Hematopoietic multipotent progenitor cell (in vitro differentiated cells): ENCODE results near the gene SORL1. TPM values are rescaled to one million over a fixed set of nuclear protein-coding genes. Genes with fewer than 3 reads are reported as not detected.

ENCODE experiments used
- DNase-seq, 3 donors: peaks; one replicate each; pipeline ENCODE4 v3.0.0-alpha.2; 2011 to 2015; ENCODE audit warnings: low read depth in 2 of 3, low spot score in 2 of 3
- total RNA-seq: library from RNA; depleted of rRNA; stranded (reverse); fragments of >200 nt; gene quantifications from one replicate; pipeline ENCODE4 v1.2.3, GENCODE V29; 2012

The SORL1 gene
- total RNA-seq, 1 donor = 260 TPM

DNA sequence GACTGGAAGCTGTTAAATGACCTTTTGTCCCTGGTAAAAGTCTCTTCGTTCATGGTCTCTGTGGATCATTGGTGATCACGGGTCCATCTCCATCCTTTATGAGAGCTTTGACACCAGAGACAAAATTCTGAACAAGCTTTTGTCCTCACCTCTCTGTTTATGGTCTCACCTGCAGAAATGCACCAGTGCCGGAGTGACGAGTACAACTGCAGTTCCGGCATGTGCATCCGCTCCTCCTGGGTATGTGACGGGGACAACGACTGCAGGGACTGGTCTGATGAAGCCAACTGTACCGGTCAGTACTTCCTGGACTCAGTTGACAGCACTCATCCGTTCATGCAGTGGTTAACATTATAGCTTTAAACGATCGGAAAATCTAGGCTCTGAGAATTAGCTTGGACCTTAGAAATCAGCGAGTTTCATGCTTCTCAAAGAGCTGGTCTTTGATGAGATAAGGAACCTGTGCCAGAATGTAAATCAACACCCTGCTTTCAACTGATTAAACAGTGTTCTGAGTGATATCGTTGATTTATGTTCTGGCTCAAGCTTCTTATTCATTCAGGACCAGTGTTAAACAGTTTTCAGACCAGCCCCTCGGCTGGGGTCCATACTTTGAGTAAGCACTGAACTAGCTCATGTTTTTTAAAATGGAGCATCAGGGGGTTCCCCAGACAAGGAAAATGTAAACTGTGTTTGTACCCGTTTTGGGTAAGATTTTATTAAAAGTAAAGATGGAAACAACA is 125.2 kb downstream of the SORL1 start:
- peak in 1 of 3 donors; percentile 55 for DNase-seq

DNA sequence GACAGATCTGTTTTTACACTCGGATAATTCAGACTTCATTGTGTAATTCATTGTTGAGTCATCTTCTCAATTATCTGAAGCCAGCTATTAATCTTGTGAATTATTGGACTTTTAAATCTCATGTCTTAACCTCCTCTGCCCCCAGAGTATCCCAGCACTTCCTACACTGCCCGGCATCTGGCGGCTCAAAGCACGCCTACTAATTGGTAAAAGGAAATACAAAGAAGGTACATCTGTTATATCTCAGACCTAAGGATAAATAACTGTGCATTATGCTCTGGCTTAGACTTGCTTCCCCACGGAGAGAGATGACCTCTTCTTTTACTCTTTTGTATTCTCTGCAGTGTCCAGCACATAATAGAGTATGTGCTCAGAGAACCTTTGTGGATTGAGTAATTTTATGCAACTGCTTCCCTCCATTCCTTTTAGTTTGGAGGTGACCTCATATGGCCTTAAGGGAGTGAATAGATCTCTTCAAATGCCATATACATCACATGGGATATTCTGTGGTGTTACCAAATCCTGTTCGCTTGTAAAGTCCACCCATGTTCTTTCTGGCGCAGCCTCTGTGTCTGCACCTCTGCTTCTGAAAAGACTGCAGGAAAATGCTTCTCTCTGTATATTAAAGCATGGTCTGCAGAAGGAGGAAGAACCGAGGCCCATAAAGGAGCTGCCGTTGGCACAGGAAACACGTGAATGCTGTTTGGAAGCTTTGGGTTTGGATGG is 126.3 kb downstream of the SORL1 start:
- peak in 1 of 3 donors; percentile 23 for DNase-seq

DNA sequence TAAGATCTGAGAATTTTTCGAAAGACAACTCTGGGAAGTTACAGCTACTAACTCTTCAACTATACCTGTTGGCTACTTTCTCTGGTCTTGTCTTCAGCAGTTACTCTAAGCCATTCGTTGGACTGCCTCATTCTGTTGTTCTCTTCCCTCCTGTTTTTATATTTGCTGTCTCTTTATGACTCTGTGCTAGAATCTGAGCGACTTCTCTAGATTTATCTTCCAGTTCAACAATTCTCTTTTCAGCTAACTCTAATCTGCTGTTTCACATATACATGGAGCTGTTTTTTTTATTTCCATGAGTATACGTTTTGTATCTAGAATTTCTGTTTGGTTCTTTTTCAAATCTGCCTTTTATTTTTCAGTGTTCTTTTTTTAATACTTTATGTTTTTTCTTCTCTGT is 128.0 kb downstream of the SORL1 start:
- DNase-seq = no peak

DNA sequence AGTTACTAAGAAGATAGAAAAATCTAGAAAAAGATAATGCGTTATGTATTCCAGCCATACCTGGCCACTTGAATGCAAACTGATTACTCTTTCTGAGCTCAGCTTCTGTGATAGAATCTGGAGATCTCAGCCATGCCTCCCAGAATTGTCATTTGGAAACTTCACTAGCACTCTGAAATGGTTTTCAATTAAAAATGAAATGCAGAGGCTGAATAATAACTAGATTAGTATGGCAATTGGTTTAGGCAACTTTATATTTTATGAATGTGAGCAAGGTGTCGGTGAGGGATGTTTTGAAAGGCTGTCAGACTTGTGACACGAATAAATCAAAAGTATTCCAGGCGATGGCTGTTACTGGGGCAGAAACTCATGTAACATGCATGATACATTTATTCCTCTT is 129.5 kb downstream of the SORL1 start:
- no peak for DNase-seq

DNA sequence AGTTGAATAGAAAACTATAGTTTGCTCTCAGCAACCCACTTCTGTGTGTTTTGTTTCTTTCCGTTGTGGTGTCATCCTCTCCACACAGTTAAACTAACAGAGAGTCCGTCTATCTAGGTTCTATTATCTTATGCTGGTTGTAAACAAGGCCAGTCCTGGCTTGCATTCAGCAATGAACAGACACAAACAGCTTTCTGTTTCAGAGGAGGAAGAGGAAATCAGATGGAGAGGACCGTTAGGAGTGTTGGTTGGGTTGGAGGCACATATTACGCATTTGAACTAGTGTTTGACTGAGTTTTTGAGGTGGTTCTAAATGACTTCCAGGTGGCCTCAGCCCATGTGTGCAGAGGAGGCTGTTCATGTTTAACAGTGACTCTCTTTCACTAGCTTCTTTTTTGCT is 130.2 kb downstream of the SORL1 start:
- DNase-seq = peak in 2 of 3 donors; percentile 78 to 95

DNA sequence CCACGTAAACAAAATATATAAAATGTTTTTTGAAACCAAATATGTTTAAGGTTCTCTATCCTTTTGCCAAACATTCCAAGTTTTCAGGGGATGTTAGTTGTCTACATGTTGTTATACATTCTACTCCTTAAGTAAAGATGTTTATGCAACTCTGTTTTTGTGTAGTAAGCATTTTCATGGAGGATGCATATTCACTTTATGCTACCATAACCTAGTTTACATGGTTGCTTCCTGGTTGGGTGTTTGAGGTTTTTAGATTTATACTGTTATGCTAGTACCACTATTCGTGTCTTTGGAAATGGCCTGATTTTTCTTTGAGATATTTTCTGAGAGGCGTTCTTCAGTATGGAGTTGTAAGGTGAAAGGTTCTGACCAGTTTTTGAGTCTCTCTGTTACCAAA is 131.7 kb downstream of the SORL1 start:
- DNase-seq = no peak

DNA sequence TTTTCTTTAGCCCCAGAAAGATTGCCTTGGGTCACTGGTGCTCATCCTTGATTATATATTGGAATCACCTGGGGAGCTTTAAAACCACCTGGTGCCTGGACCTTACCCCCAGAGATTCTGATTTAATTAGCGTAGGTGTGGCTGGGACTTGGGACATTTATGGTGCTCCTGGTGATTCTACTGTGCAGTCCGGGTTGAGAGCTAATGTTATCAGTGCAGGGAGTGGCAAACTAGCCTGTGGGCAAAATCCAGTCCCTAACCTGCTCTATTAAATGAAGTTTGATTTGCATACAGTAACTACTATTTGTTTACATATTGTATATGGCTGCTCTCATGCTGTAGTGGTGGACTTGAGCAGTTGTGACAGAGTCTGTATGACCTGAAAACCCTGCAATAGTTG is 134.6 kb downstream of the SORL1 start:
- no peak for DNase-seq

DNA sequence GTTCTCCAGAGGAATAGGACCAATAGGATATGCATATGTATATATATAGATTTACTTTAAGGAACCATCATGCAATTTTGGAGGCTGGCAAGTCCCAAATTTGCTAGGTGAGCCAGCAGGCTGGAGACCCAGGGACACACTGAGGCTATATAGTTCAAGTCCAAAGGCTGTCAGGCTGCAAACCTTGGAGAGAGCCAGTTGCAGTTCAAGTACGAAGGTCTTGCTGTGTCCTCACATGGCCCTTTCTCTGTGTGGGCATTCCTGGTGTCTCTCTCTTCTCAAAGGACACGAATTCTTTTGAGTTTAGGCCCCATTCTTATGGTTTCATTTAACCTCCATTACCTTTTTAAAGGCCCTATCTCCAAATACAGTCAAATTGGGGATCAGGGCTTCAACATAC is 135.1 kb downstream of the SORL1 start:
- DNase-seq = no peak

DNA sequence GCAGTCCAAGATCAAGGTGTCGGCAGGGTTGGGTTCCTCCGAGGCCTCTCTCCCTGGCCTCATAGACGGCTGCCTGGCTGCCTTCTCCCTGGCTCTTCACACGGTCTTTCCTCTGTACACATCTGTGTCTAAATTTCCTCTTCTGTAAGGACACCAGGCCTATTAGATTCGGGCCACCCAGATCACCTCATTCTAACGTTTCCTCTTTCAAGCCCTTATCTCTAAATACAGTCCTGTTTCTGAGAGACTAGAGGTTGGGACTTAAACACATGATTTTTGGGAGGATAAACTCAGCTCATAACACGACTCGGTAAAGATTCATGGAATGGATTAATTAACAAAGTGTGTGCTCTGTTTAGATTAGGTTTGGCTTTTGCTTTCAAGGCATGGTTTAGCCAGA is 136.6 kb downstream of the SORL1 start:
- DNase-seq = peak in 2 of 3 donors; percentile 78 to 95

DNA sequence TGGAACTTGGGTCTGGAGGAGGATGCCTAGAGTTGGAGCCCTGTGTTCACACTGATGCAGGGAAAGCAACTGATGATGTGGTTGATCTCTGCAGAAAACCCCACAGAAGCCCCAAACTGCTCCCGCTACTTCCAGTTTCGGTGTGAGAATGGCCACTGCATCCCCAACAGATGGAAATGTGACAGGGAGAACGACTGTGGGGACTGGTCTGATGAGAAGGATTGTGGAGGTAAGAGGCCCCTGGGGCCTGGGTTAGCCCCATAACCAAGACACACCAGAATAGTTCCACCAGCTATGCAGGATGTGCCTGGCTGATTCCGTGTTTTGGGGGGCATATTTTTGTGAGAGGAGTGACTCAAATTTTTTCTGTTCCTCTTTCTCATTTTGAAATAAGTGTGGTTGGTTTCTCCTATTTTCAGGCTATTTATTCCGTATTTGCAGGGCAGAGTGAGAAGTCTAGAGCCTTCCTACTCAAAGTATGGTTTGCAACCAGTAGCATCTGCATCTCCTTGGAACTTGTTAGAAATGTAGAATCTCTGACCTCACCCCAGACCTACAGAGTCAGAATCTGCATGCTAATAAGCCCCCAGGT is 137.9 kb downstream of the SORL1 start:
- peak in 2 of 3 donors; percentile 60 to 83 for DNase-seq

DNA sequence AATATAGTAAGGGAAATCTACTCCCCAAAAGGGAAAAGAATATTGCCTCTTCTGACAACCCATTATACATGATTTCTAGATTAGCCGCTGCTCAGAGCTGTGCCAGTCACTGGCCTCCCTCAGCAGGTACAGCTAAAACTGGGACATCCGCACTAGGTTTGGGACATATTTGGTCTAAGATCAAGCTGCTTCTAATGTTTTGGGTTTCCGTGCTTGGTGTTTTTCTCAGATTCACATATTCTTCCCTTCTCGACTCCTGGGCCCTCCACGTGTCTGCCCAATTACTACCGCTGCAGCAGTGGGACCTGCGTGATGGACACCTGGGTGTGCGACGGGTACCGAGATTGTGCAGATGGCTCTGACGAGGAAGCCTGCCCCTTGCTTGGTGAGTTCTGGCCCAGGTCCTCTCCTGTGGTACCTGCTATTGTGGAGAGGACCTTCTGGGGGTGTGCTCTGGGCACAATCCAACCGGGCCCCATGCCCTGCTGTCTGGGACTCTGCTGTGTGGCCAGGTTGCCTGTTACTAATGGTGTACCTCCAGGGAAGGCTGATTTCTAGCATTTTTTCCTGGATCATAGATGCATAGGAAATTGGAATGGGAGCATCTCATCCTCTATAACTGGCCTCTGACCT is 138.8 kb downstream of the SORL1 start:
- DNase-seq = no peak

DNA sequence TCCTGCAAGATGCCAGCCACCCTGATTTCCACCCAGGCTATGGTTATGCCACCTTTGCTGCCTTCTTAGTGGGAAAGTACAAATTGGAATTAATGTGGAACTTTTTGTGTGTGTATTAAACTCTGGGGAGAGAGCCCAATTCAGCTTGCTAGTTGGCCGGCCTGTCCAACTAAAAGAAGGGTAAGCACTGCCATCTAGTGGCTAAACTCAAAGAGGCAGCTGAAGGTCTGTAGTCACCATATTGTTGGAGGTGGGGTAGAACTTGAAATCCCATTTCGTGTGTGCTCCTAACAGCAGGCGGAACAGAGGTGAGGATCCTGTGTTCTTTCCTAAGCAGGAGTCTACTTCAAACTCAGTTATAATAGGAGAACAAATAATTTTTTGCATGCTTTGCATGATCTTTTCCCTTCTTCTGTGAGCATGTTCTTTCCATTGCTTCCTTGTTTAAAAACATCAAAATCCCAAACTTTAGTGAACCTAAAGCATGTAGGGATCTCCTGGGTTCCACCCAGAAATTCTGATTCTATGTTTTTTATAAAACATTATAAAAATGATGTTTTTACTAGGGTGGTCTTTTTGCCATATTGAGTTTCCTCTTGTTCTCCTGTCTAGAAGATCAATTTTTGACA is 139.4 kb downstream of the SORL1 start:
- DNase-seq = peak; percentile 56 to 86 (median 78)

DNA sequence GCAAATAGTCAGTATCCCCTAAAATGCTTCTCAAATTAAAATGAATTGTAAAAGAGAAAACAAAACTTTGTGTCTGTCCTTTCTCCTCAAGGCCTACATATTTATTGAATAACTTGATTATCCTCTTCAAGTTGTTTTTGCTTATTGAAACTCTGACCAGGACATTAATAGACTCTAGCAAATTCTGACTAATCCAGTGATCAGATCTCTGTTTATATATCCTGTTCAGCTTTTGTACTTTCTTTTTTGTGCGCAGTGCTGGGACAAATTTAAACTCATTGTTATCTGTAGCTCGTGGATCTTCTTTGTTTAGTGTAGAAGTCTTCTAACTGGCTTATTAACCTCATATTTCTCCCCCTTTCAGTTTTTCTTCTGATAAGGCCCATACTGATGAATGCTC is 140.6 kb downstream of the SORL1 start:
- DNase-seq = no peak

DNA sequence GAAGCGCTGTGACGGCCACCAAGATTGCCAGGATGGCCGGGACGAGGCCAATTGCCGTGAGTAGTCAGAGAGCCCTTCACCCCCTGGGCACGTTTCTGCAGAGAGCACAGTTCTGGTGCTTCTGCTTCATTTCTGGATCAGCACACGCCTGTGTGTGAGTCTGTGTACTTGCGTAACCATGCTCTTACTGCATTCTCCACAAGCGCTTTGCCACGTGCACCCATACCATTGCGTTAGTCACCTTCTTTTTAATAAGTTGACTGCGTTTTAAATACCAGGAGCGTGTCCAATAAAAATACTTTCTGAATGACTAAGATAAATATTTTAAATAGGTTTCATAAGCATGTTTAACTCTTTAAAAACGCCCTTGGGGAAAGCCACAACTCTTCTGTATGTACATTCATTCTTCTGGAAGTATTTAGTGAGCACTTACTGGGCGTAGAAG is 143.6 kb downstream of the SORL1 start:
- no peak for DNase-seq

DNA sequence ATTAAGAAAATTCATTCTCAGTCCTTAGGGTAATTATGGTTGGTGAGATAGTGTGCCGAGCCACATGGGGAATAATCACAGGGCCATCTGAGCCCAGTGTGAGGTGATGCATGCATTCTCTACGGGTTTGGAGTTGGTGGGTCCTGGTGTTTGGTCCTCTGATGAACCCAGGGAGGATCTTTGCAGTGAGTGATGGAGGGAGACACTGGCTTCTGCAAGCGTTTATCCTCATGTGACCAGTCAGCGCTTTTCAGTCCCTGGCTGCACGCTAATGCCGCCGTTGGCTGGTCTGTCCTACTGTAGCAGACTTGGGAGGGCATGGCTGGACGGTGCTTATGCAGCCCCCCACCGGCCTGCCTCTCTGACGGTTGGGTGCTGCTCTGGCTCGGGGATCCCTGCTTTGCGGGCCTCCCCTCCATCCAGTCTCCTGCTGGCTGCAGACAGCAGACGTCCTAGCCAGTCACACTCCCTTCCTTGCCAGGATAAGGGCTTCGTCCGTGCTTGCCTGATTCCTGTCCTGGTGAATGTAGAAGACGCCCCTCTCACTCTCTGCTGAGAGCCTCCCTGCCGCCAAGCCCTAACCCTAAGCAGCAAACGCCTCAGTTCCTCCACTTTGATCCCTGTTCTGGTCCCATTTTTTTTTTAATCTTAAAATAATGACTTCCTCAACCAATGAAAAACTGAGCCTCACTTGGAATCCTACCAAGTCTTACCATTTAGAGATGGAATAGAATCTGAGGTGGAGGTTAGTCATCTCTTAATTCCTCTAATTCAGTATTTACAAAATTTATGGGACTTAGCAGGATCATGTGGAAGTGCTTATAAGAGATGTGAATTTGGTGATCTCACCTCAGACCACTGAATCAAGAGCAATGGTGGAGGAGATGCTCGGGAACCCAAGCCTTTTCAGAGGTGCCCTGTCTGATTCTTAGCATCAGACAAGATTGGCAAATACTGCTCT is 144.4 kb downstream of the SORL1 start:
- DNase-seq = no peak

DNA sequence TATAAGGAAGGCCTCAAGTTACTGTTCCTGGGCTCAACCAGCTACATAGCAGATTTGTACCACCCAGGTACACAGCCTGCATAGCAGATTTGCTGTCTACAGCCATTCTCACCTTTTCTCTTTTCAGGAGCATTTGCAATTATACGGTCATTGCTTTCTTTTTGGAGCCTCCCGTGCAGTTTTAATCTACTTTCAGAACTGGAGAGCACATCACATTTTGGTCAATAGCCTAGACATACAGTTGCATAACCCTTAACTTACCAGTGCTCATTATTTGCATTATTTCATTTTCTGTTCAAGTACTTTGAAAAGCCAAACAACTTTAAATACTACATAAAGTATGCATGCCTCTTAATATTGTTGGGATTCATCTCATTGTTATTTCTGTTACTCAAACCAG is 151.2 kb downstream of the SORL1 start:
- no peak for DNase-seq

DNA sequence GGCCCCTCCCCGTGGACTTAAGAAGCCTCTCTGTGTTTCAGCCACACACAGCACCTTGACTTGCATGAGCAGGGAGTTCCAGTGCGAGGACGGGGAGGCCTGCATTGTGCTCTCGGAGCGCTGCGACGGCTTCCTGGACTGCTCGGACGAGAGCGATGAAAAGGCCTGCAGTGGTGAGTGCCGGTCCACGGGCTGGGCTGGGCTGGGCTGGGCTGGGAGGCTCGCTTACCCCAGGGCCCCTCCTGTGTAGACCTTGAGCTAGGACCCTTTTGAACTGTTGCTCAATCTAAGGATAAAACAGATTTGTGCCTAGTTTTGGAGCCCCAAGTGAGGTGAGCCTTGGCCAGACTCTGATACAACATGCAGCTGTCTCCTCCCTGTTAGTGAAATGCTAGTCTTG is 152.0 kb downstream of the SORL1 start:
- DNase-seq = no peak

DNA sequence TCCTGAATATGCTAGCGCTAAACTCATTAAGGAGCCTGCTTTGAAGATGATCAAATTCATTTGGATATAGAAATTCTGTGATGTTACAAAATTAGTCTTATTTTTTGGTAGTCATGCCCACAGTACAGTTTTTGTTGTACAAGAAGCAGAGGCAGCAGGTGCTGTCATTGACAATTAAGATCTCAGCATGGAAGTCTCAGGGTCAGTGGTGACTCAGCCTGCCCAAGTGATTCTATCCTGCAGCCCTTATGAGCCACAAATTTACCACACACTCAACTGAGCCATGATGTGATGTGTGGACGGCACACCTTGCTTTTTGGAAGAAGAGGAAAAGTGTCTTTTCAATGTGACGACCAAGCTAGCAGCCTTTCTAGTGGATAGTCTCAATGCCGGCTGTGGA is 154.2 kb downstream of the SORL1 start:
- DNase-seq = no peak

DNA sequence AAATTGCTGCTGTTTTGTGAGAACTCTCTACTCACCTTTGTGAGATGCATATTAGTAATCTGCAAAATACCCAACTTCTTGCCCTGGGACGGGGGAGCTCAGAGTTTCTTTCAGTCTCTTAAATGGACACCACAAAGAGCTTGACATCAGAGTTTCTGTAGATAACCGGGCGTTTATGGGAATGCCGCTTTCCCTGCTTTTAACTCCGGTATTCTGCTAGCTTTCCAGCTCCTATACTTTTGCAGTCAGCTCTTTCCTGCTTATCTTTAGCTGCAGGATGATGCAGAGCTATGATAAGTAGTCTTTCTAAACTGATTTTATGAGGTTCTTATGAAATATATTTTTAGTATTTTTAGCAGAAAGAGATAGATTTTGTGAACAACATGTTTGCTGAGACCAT is 155.2 kb downstream of the SORL1 start:
- DNase-seq = no peak
